HUES48 (cell line): Measurements from ENCODE around the gene RNF150.

ENCODE experiments used
- H3K27ac ChIP-seq: one replicate; pipeline ENCODE4 v1.7.0; 2013; ENCODE audit warnings: low read depth, low read length, inconsistent platforms
- H3K27me3 ChIP-seq: 2 replicates; pipeline ENCODE4 v1.6.1; 2013; ENCODE audit warnings: mild to moderate bottlenecking, low read length; ENCODE audit not compliant: control insufficient read depth, insufficient read depth
- H3K36me3 ChIP-seq: 2 replicates; pipeline ENCODE4 v1.6.1; 2013; ENCODE audit warnings: low read length; ENCODE audit not compliant: control insufficient read depth, insufficient read depth
- H3K4me1 ChIP-seq: 2 replicates; pipeline ENCODE4 v1.6.1; 2013; ENCODE audit warnings: mild to moderate bottlenecking, low read length; ENCODE audit not compliant: control insufficient read depth, insufficient read depth
- H3K4me3 ChIP-seq: 2 replicates; pipeline ENCODE4 v1.5.1; 2013; ENCODE audit warnings: mild to moderate bottlenecking, low read depth, low read length
- H3K9ac ChIP-seq: 2 replicates; pipeline ENCODE4 v1.6.1; 2013; ENCODE audit warnings: mild to moderate bottlenecking, low read depth, low read length, moderate library complexity
- H3K9me3 ChIP-seq: 2 replicates; pipeline ENCODE4 v1.6.1; 2013; ENCODE audit warnings: low read length; ENCODE audit not compliant: control insufficient read depth, insufficient read depth

Gene RNF150

GRCh38 chr4:141047228-141047884, 85.9 kb downstream of the RNF150 start:
- Histone ChIP-seq H3K4me1 (no peaks in the 10 kb centered on the region), H3K9me3 (peaks cover 19% of the 10 kb centered on the region), H3K36me3 (no peaks in the 10 kb centered on the region), H3K4me3 (no peak overlapping the region), H3K27ac (no peak overlapping the region), H3K9ac (no peak overlapping the region), H3K27me3 (no peaks in the 10 kb centered on the region)

GRCh38 chr4:141046255-141046654, 87.0 kb downstream of the RNF150 start:
- Histone ChIP-seq H3K36me3 (no peaks in the 10 kb centered on the region), H3K9ac (no peak overlapping the region), H3K4me1 (no peaks in the 10 kb centered on the region), H3K27ac (no peak overlapping the region), H3K4me3 (no peak overlapping the region), H3K27me3 (no peaks in the 10 kb centered on the region), H3K9me3 (peaks cover 10% of the 10 kb centered on the region)

- Histone ChIP-seq H3K4me1 (no peaks in the 10 kb centered on the region), H3K36me3 (no peaks in the 10 kb centered on the region), H3K27ac (no peak overlapping the region), H3K9ac (no peak overlapping the region), H3K27me3 (no peaks in the 10 kb centered on the region), H3K9me3 (peaks cover 7% of the 10 kb centered on the region; the same call in 1 of the 2 replicates), H3K4me3 (no peak overlapping the region)
These were observed 87.4 kb downstream of the RNF150 start for GRCh38 chr4:141045848-141046247.

GRCh38 chr4:141041021-141041476, 92.2 kb downstream of the RNF150 start:
- Histone ChIP-seq H3K9ac (no peak overlapping the region), H3K27ac (no peak overlapping the region), H3K9me3 (no peaks in the 10 kb centered on the region), H3K4me3 (no peak overlapping the region), H3K4me1 (no peaks in the 10 kb centered on the region), H3K36me3 (no peaks in the 10 kb centered on the region), H3K27me3 (no peaks in the 10 kb centered on the region)

GRCh38 chr4:141039156-141039555, 94.1 kb downstream of the RNF150 start:
- no peaks in the 10 kb centered on the region for H3K27me3 ChIP-seq
- H3K4me1 ChIP-seq, result no peaks in the 10 kb centered on the region
- H3K9me3 ChIP-seq, result no peaks in the 10 kb centered on the region
- H3K4me3 ChIP-seq, result no peak overlapping the region
- no peak overlapping the region for H3K9ac ChIP-seq
- H3K36me3 ChIP-seq, result no peaks in the 10 kb centered on the region
- H3K27ac ChIP-seq, result no peak overlapping the region

- H3K27me3 ChIP-seq, result no peaks in the 10 kb centered on the region
These were observed 94.8 kb downstream of the RNF150 start for GRCh38 chr4:141038428-141038827.

GRCh38 chr4:141037446-141037845, 95.8 kb downstream of the RNF150 start:
- no peak overlapping the region for H3K4me3 ChIP-seq
- H3K27ac ChIP-seq, result no peak overlapping the region
- H3K9me3 ChIP-seq, result no peaks in the 10 kb centered on the region
- H3K36me3 ChIP-seq, result no peaks in the 10 kb centered on the region
- H3K4me1 ChIP-seq, result no peaks in the 10 kb centered on the region
- H3K27me3 ChIP-seq, result no peaks in the 10 kb centered on the region
- no peak overlapping the region for H3K9ac ChIP-seq

More at GRCh38 chr4:141038428-141038827, 94.8 kb downstream of the RNF150 start:
- Histone ChIP-seq H3K9me3 (no peaks in the 10 kb centered on the region), H3K27ac (no peak overlapping the region), H3K9ac (no peak overlapping the region), H3K36me3 (no peaks in the 10 kb centered on the region), H3K4me1 (no peaks in the 10 kb centered on the region), H3K4me3 (no peak overlapping the region)

- Histone ChIP-seq H3K4me3 (no peak overlapping the region), H3K4me1 (no peaks in the 10 kb centered on the region), H3K9me3 (no peaks in the 10 kb centered on the region), H3K36me3 (no peaks in the 10 kb centered on the region), H3K27ac (no peak overlapping the region), H3K9ac (no peak overlapping the region), H3K27me3 (no peaks in the 10 kb centered on the region)
These were observed 96.5 kb downstream of the RNF150 start for GRCh38 chr4:141036786-141037185.

- H3K27ac ChIP-seq, result no peak overlapping the region
- no peak overlapping the region for H3K9ac ChIP-seq
These were observed 97.3 kb downstream of the RNF150 start for GRCh38 chr4:141035920-141036319.

GRCh38 chr4:141028024-141028529, 105.2 kb downstream of the RNF150 start:
- Histone ChIP-seq H3K27ac (no peak overlapping the region), H3K4me1 (no peaks in the 10 kb centered on the region), H3K9me3 (no peaks in the 10 kb centered on the region), H3K9ac (no peak overlapping the region), H3K4me3 (no peak overlapping the region), H3K36me3 (no peaks in the 10 kb centered on the region), H3K27me3 (no peaks in the 10 kb centered on the region)

More at GRCh38 chr4:141035920-141036319, 97.3 kb downstream of the RNF150 start:
- H3K27me3 ChIP-seq, result no peaks in the 10 kb centered on the region
- no peaks in the 10 kb centered on the region for H3K36me3 ChIP-seq
- H3K4me1 ChIP-seq, result no peaks in the 10 kb centered on the region
- H3K9me3 ChIP-seq, result no peaks in the 10 kb centered on the region
- H3K4me3 ChIP-seq, result no peak overlapping the region

GRCh38 chr4:141027421-141027820, 105.8 kb downstream of the RNF150 start:
- Histone ChIP-seq H3K27me3 (no peaks in the 10 kb centered on the region), H3K4me1 (no peaks in the 10 kb centered on the region), H3K36me3 (no peaks in the 10 kb centered on the region), H3K9me3 (no peaks in the 10 kb centered on the region), H3K9ac (no peak overlapping the region), H3K27ac (no peak overlapping the region), H3K4me3 (no peak overlapping the region)
